ENCODE results near the gene CNTNAP4.

DNA sequence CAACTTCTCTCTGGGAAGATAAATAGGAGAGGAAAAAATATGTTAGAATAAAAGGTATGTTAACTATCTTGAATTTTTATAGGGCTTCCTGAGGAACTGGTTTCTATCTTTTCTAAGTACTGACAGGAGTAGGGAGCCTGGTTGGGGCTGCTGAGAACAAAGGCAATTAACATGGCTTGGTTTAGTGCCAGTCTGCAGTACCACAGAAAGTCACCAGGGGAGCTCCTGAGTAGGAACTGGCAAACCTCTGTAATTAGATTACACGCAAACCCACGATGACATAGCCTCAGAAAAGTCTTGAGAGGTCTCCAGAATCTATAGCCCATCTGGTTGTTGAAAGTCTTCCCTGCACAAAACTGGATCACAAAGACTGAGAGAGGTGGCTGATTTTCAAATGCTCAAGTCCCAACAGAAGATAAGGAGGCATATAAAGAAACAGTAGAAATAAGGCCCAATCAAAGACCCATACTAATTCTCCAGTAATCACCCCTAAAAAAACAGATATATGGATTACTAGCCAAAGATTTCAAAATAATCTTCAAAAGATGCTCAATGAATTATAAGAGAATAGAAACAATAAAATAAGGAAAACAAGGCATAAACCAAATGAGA, 11.7 kb upstream of the CNTNAP4 start:
- peak; percentile 41 for TF ChIP-seq CTCF (IDR thresholded peaks at IDR 0.05)
- no peak for TF ChIP-seq ZNF219 (CRISPR knock-in tag; IDR thresholded peaks at IDR 0.05; ENCODE audit: borderline replicate concordance)

Data from WTC11 (cell line).